Upper lobe of left lung (tissue), 4 donors: ENCODE data around the gene TENM3.

ENCODE experiments used
- EP300 ChIP-seq, 4 donors: sonication (generic); formaldehyde crosslinking; IDR thresholded peaks; one replicate each; pipeline ENCODE4 v1.5.1; 2017; ENCODE audit warnings: antibody characterized with exemption in 4 of 4, control low read depth in 2 of 4
- POLR2AphosphoS5 ChIP-seq, 2 donors: sonication (generic); formaldehyde crosslinking; IDR thresholded peaks; one replicate each; pipeline ENCODE4 v1.5.1; 2017; ENCODE audit warnings: antibody characterized with exemption in 2 of 2
- TF ChIP-seq, protein P1 (sequence below), 6 experiments: fragments of 450-650 bp in 4 of 6; fragments of 200-600 bp in 2 of 6; sonication (generic) in 2 of 6; IDR thresholded peaks; one replicate each; pipeline ENCODE4 v1.5.1; 2016 to 2019; ENCODE audit warnings: antibody characterized with exemption in 6 of 6

DNA sequence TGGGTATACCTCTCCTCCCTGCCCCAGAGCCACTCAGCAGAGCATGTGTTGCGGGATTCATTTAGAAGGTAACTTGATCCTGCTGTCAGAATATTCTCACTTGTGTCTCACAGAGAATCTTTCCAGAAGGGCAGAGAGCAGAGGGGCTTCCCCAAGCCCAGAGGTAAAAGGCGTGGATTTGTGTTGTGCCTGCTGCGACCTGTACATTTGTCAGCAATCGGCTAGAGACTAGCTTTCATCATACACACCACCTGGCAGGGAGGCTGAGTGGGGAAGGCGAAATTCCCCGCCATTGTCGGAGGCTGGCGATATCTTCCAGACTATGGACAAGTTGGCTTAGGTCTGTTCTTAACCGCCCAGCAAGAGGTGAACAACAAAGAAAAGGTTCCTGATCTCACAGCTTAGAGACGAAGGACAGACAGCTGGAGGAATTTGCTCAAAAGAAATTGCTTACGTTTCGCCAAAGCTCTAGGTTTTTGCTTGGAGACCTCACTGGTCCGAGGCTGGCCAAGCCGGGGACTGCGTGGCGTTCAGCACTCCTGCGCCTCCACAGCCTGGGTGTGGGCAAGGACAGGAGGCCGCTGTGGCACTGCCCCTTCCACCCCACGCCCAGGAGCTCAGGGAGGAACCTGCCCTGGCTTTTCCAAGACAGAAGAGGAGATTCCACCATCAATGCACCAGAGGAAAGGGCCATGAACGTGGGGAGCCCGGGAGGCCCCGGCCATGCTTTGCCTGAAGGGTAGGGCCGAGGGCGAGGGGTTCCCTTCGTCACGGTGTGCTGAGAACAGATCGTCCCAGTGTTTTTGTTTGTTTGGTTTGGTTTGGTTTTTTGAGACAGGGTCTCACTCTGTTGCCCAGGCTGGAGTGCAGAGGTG is 604.6 kb downstream of the TENM3 start:
- TF ChIP-seq, protein P1, sequence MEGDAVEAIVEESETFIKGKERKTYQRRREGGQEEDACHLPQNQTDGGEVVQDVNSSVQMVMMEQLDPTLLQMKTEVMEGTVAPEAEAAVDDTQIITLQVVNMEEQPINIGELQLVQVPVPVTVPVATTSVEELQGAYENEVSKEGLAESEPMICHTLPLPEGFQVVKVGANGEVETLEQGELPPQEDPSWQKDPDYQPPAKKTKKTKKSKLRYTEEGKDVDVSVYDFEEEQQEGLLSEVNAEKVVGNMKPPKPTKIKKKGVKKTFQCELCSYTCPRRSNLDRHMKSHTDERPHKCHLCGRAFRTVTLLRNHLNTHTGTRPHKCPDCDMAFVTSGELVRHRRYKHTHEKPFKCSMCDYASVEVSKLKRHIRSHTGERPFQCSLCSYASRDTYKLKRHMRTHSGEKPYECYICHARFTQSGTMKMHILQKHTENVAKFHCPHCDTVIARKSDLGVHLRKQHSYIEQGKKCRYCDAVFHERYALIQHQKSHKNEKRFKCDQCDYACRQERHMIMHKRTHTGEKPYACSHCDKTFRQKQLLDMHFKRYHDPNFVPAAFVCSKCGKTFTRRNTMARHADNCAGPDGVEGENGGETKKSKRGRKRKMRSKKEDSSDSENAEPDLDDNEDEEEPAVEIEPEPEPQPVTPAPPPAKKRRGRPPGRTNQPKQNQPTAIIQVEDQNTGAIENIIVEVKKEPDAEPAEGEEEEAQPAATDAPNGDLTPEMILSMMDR (IDR thresholded peaks at IDR 0.05): no peak
- no peak for TF ChIP-seq POLR2AphosphoS5 (IDR thresholded peaks at IDR 0.05)
- no peak for TF ChIP-seq EP300 (IDR thresholded peaks at IDR 0.05)
